GM12864 (cell line): ENCODE data around the gene GATA6.

ENCODE experiments used
- DNase-seq: peaks from one replicate; pipeline ENCODE4 v3.0.0-alpha.2; 2011; ENCODE audit warnings: low read depth
- H3K4me3 ChIP-seq: 2 replicates; pipeline ENCODE4 v1.5.1; 2011; ENCODE audit warnings: mild to moderate bottlenecking, low read depth, low read length, control low read depth
- CTCF ChIP-seq: IDR thresholded peaks from 2 replicates; pipeline ENCODE4 v1.5.1; 2011; ENCODE audit warnings: low read depth, mild to moderate bottlenecking, moderate library complexity, low read length, control low read depth, inconsistent platforms; ENCODE audit errors: missing control alignments

Gene GATA6

GRCh38 chr18:22224339-22224738 lies 55.0 kb downstream of the GATA6 start:
- no peak for TF ChIP-seq CTCF
- DNase-seq, result no peak
- no peak overlapping the region for H3K4me3 ChIP-seq

- H3K4me3 ChIP-seq, result no peak overlapping the region
- no peak for DNase-seq
- TF ChIP-seq CTCF, result no peak
These were observed 57.4 kb downstream of the GATA6 start for GRCh38 chr18:22226801-22227200.

- TF ChIP-seq CTCF, result no peak
- H3K4me3 ChIP-seq, result no peak overlapping the region
- DNase-seq, result no peak
These were observed 59.6 kb downstream of the GATA6 start for GRCh38 chr18:22228976-22229375.

GRCh38 chr18:22229456-22230124 lies 60.2 kb downstream of the GATA6 start:
- DNase-seq, result no peak
- no peak overlapping the region for H3K4me3 ChIP-seq
- no peak for TF ChIP-seq CTCF

- no peak for TF ChIP-seq CTCF
- no peak for DNase-seq
- no peak overlapping the region for H3K4me3 ChIP-seq
These were observed 61.1 kb downstream of the GATA6 start for GRCh38 chr18:22230471-22230945.

GRCh38 chr18:22233266-22233665 lies 63.9 kb downstream of the GATA6 start:
- no peak for DNase-seq

More at GRCh38 chr18:22233266-22233665, 63.9 kb downstream of the GATA6 start:
- no peak for TF ChIP-seq CTCF
- H3K4me3 ChIP-seq, result no peak overlapping the region
